NB4 (cell line): ENCODE results near the gene NKAIN4.

ENCODE experiments used
- DNase-seq: peaks from one replicate; pipeline ENCODE4 v3.0.0; 2010; ENCODE audit warnings: low read depth
- H3K4me3 ChIP-seq: one replicate; pipeline ENCODE4 v1.5.1; 2011; ENCODE audit warnings: mild to moderate bottlenecking, low read depth, low read length, moderate library complexity
- CTCF ChIP-seq: IDR thresholded peaks from one replicate; pipeline ENCODE4 v1.5.1; 2012; ENCODE audit warnings: low read depth, low read length
- MAX ChIP-seq: IDR thresholded peaks from 2 replicates; pipeline ENCODE4 v1.6.1; 2011; ENCODE audit warnings: low read depth, low read length
- MYC ChIP-seq: IDR thresholded peaks from 2 replicates; pipeline ENCODE4 v1.6.1; 2011; ENCODE audit warnings: low read depth, low read length
- POLR2A ChIP-seq: IDR thresholded peaks from 2 replicates; pipeline ENCODE4 v1.6.1; 2011; ENCODE audit warnings: mild to moderate bottlenecking; ENCODE audit not compliant: insufficient read length; ENCODE audit errors: extremely low read depth

The NKAIN4 gene

GRCh38 chr20:63191400-63191799 is 62.9 kb downstream of the NKAIN4 start:
- DNase-seq: no peak

GRCh38 chr20:63190828-63191227 is 63.4 kb downstream of the NKAIN4 start:
- no peak overlapping the region for H3K4me3 ChIP-seq
- TF ChIP-seq MYC (no peak), POLR2A (no peak), CTCF (no peak), MAX (no peak)
- no peak for DNase-seq

More at GRCh38 chr20:63191400-63191799, 62.9 kb downstream of the NKAIN4 start:
- H3K4me3 ChIP-seq: no peak overlapping the region
- TF ChIP-seq MAX: no peak
